ENCODE results near the gene U2AF2.

Gene U2AF2

DNA sequence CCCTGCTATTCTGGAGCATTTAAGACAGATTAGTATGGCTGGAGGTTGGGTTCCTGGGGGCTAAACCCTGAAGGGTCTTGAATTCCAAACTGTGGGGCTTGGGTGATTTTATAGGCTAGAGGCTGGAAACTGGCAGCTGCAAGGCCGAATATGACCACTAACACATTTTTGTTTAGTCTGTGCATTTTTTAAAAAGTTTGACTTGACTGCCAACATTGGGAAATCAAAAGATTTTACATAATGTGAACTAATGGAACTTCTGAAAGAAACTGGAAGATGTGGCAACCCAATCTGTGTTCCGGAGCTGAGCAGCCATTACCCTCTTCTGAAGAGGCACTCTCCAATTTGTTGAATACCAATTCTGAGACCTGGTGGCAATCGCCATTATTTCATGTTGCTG, 35.5 kb upstream of the U2AF2 start:
- H3K9ac ChIP-seq (ENCODE audit: low read length), result no peak overlapping the region
- no peak overlapping the region for H3K27ac ChIP-seq (ENCODE audit: low read length)
- TF ChIP-seq EZH2phosphoT487 (IDR thresholded peaks at IDR 0.05; ENCODE audit: low read depth) (no peak), CTCF (IDR thresholded peaks at IDR 0.05; ENCODE audit: low read depth, low read length) (no peak)
- H4K20me1 ChIP-seq (ENCODE audit: insufficient read depth, low read length), result 0 out of 2 replicates have a peak, but pooled peaks cover 3% of the 10 kb centered on the region
- no peaks in the 10 kb centered on the region for H3K9me3 ChIP-seq (ENCODE audit: insufficient read depth, low read length)
- H3K4me1 ChIP-seq (ENCODE audit: low read length), result peaks cover 5% of the 10 kb centered on the region; the same call in 1 of the 2 replicates
- no peak overlapping the region for H2AFZ ChIP-seq (ENCODE audit: low read depth, low read length)
- H3K4me3 ChIP-seq (ENCODE audit: low read length), result no peak overlapping the region
- peaks cover 37% of the 10 kb centered on the region for H3K36me3 ChIP-seq (replicated peaks; ENCODE audit: low read depth, low read length)
- no peak overlapping the region for H3K4me2 ChIP-seq (ENCODE audit: low read length)
- no peaks in the 10 kb centered on the region; the same call in 1 of the 2 replicates for H3K79me2 ChIP-seq (ENCODE audit: low read length)
- H3K27me3 ChIP-seq (ENCODE audit: low read depth, low read length), result no peaks in the 10 kb centered on the region

- no peak overlapping the region for H2AFZ ChIP-seq (ENCODE audit: low read depth, low read length)
- no peaks in the 10 kb centered on the region for H3K27me3 ChIP-seq (ENCODE audit: low read depth, low read length)
- H3K9me3 ChIP-seq (ENCODE audit: insufficient read depth, low read length), result no peaks in the 10 kb centered on the region
- no peak overlapping the region for H3K9ac ChIP-seq (ENCODE audit: low read length)
- no peak overlapping the region for H3K27ac ChIP-seq (ENCODE audit: low read length)
- no peak overlapping the region for H3K4me3 ChIP-seq (ENCODE audit: low read length)
- H3K79me2 ChIP-seq (ENCODE audit: low read length), result no peaks in the 10 kb centered on the region; the same call in 1 of the 2 replicates
- 0 out of 2 replicates have a peak, but pooled peaks cover 3% of the 10 kb centered on the region for H4K20me1 ChIP-seq (ENCODE audit: insufficient read depth, low read length)
- H3K36me3 ChIP-seq (replicated peaks; ENCODE audit: low read depth, low read length), result peaks cover 28% of the 10 kb centered on the region
- H3K4me1 ChIP-seq (ENCODE audit: low read length), result peaks cover 10% of the 10 kb centered on the region
- TF ChIP-seq EZH2phosphoT487 (IDR thresholded peaks at IDR 0.05; ENCODE audit: low read depth), result no peak
- TF ChIP-seq CTCF (IDR thresholded peaks at IDR 0.05; ENCODE audit: low read depth, low read length), result no peak
- no peak overlapping the region for H3K4me2 ChIP-seq (ENCODE audit: low read length)
Observed at GRCh38 chr19:55620410-55621204, 34.2 kb upstream of the U2AF2 start.

GRCh38 chr19:55621205-55621672, 33.6 kb upstream of the U2AF2 start:
- H4K20me1 ChIP-seq (ENCODE audit: insufficient read depth, low read length), result 0 out of 2 replicates have a peak, but pooled peaks cover 3% of the 10 kb centered on the region
- peaks cover 22% of the 10 kb centered on the region for H3K36me3 ChIP-seq (replicated peaks; ENCODE audit: low read depth, low read length)

More at GRCh38 chr19:55621205-55621672, 33.6 kb upstream of the U2AF2 start:
- no peak overlapping the region for H3K4me2 ChIP-seq (ENCODE audit: low read length)
- no peaks in the 10 kb centered on the region for H3K9me3 ChIP-seq (ENCODE audit: insufficient read depth, low read length)
- no peaks in the 10 kb centered on the region for H3K27me3 ChIP-seq (ENCODE audit: low read depth, low read length)
- H3K79me2 ChIP-seq (ENCODE audit: low read length), result no peaks in the 10 kb centered on the region
- peaks cover 14% of the 10 kb centered on the region for H3K4me1 ChIP-seq (ENCODE audit: low read length)
- H2AFZ ChIP-seq (ENCODE audit: low read depth, low read length), result no peak overlapping the region
- H3K4me3 ChIP-seq (ENCODE audit: low read length), result no peak overlapping the region
- no peak overlapping the region for H3K9ac ChIP-seq (ENCODE audit: low read length)
- TF ChIP-seq EZH2phosphoT487 (IDR thresholded peaks at IDR 0.05; ENCODE audit: low read depth) (no peak), CTCF (IDR thresholded peaks at IDR 0.05; ENCODE audit: low read depth, low read length) (no peak)
- no peak overlapping the region for H3K27ac ChIP-seq (ENCODE audit: low read length)

Measured in OCI-LY3 (cell line).